Brain microvascular endothelial cell (primary cell): ENCODE measurements around the gene RGPD5.
"Not testable (repeated sequence)": the region's sequence is repeated elsewhere in the genome, so short reads cannot be mapped to it uniquely, and the experiment has no call there.

Experiments
- DNase-seq: peaks from one replicate; pipeline ENCODE4 v3.0.0-alpha.2; 2020
- H3K27ac ChIP-seq: fragments of 250-450 bp; sonication (Bioruptor Pico); 2 replicates; pipeline ENCODE4 v1.5.1; 2020; ENCODE audit warnings: mild to moderate bottlenecking, moderate library complexity
- H3K27me3 ChIP-seq: fragments of 250-450 bp; sonication (Bioruptor Pico); replicated peaks from 2 replicates; pipeline ENCODE4 v1.5.1; 2020; ENCODE audit warnings: mild to moderate bottlenecking
- H3K36me3 ChIP-seq: fragments of 250-450 bp; sonication (Bioruptor Pico); replicated peaks from 2 replicates; pipeline ENCODE4 v1.5.1; 2020; ENCODE audit warnings: mild to moderate bottlenecking
- H3K4me3 ChIP-seq: 2 replicates; pipeline ENCODE4 v1.5.1; 2011; ENCODE audit warnings: low read depth, mild to moderate bottlenecking, control low read depth, low read length, moderate library complexity
- in situ Hi-C: cut with HindIII; loops from 2 replicates; pipeline ENCODE4 v1.10.0; 2017; ENCODE audit warnings: low sequenced_read_pairs, low pct_ligation_motif_present

Gene RGPD5

GRCh38 chr2:109794074-109794737 is at the start of gene RGPD5:
Gene RGPD5 (plus strand): TSS chr2:109794305. CDS start chr2:109794466, 161 bp downstream.
- DNase-seq, H3K36me3 ChIP-seq, H3K4me3 ChIP-seq, H3K27me3 ChIP-seq, in situ Hi-C loops, H3K27ac ChIP-seq: not testable (repeated sequence)

- H3K4me3 ChIP-seq, DNase-seq, in situ Hi-C loops, H3K27me3 ChIP-seq, H3K27ac ChIP-seq, H3K36me3 ChIP-seq: not testable (repeated sequence)
These were observed 42.5 kb upstream of the RGPD5 start for GRCh38 chr2:109751572-109751971.

GRCh38 chr2:109757163-109757824 is 36.8 kb upstream of the RGPD5 start:
- H3K36me3 ChIP-seq, H3K4me3 ChIP-seq, in situ Hi-C loops, H3K27ac ChIP-seq, DNase-seq, H3K27me3 ChIP-seq: not testable (repeated sequence)

GRCh38 chr2:109760265-109761042 is 33.7 kb upstream of the RGPD5 start:
- H3K36me3 ChIP-seq, in situ Hi-C loops, H3K27me3 ChIP-seq, DNase-seq, H3K27ac ChIP-seq, H3K4me3 ChIP-seq: not testable (repeated sequence)

GRCh38 chr2:109761043-109761454 is 33.1 kb upstream of the RGPD5 start:
- H3K27ac ChIP-seq, DNase-seq, in situ Hi-C loops, H3K4me3 ChIP-seq, H3K36me3 ChIP-seq, H3K27me3 ChIP-seq: not testable (repeated sequence)

GRCh38 chr2:109761976-109762375 is 32.1 kb upstream of the RGPD5 start:
- H3K36me3 ChIP-seq, DNase-seq, in situ Hi-C loops, H3K4me3 ChIP-seq, H3K27me3 ChIP-seq, H3K27ac ChIP-seq: not testable (repeated sequence)

GRCh38 chr2:109766074-109766473 is 28.0 kb upstream of the RGPD5 start:
- in situ Hi-C loops, H3K36me3 ChIP-seq, H3K4me3 ChIP-seq, DNase-seq, H3K27ac ChIP-seq, H3K27me3 ChIP-seq: not testable (repeated sequence)

GRCh38 chr2:109766886-109767578 is 27.1 kb upstream of the RGPD5 start:
- H3K27me3 ChIP-seq, H3K36me3 ChIP-seq, DNase-seq, in situ Hi-C loops, H3K4me3 ChIP-seq, H3K27ac ChIP-seq: not testable (repeated sequence)

GRCh38 chr2:109768934-109769333 is 25.2 kb upstream of the RGPD5 start:
- H3K36me3 ChIP-seq, in situ Hi-C loops, H3K4me3 ChIP-seq, H3K27ac ChIP-seq, DNase-seq, H3K27me3 ChIP-seq: not testable (repeated sequence)

- H3K27ac ChIP-seq, in situ Hi-C loops, H3K36me3 ChIP-seq, H3K27me3 ChIP-seq, DNase-seq, H3K4me3 ChIP-seq: not testable (repeated sequence)
These were observed 15.0 kb upstream of the RGPD5 start for GRCh38 chr2:109779118-109779517.

GRCh38 chr2:109781147-109781816 is 12.8 kb upstream of the RGPD5 start:
- H3K36me3 ChIP-seq, DNase-seq, H3K4me3 ChIP-seq, H3K27ac ChIP-seq, in situ Hi-C loops, H3K27me3 ChIP-seq: not testable (repeated sequence)

GRCh38 chr2:109782446-109782993 is 11.6 kb upstream of the RGPD5 start:
- DNase-seq, H3K27ac ChIP-seq, H3K4me3 ChIP-seq, H3K36me3 ChIP-seq, in situ Hi-C loops, H3K27me3 ChIP-seq: not testable (repeated sequence)

GRCh38 chr2:109791530-109792279 is 2.4 kb upstream of the RGPD5 start:
- H3K4me3 ChIP-seq, in situ Hi-C loops: not testable (repeated sequence)

More at GRCh38 chr2:109791530-109792279, 2.4 kb upstream of the RGPD5 start:
- not testable (repeated sequence) for DNase-seq, H3K36me3 ChIP-seq, H3K27ac ChIP-seq, H3K27me3 ChIP-seq
